Natural killer cell (primary cell): ENCODE data around the gene KRTAP5-3. TPM values are rescaled to one million over a fixed set of nuclear protein-coding genes. Genes with fewer than 3 reads are reported as not detected.
"Not testable (repeated sequence)": the region's sequence is repeated elsewhere in the genome, so short reads cannot be mapped to it uniquely, and the experiment has no call there.

Experiments
- ATAC-seq, 3 donors: fragments of 150-1000 bp in 2 of 3; fragments of 200-7000 bp in 1 of 3; cut with Tn5 transposase; 1 replicate in 1 of 3; 2 replicates in 2 of 3; pipeline ENCODE4 v1.10.0; 2021; ENCODE audit warnings: mild to moderate bottlenecking in 2 of 3, moderate library complexity in 2 of 3
- DNase-seq, 2 donors: peaks; one replicate each; pipeline versions ENCODE4 v3.0.0 to v3.0.0-alpha.2; 2013 to 2021; ENCODE audit warnings: mixed read lengths in 1 of 2
- H3K27ac ChIP-seq: one replicate; pipeline ENCODE4 v1.5.1; 2013; ENCODE audit warnings: mild to moderate bottlenecking, low read length
- H3K27me3 ChIP-seq: one replicate; pipeline ENCODE4 v1.6.1; 2013; ENCODE audit warnings: low read length; ENCODE audit not compliant: control insufficient read depth, insufficient read depth
- H3K36me3 ChIP-seq: one replicate; pipeline ENCODE4 v1.6.1; 2013; ENCODE audit warnings: low read length; ENCODE audit not compliant: control insufficient read depth, insufficient read depth
- H3K4me1 ChIP-seq: one replicate; pipeline ENCODE4 v1.6.1; 2013; ENCODE audit warnings: low read length; ENCODE audit not compliant: control insufficient read depth, insufficient read depth
- H3K4me3 ChIP-seq: one replicate; pipeline ENCODE4 v1.5.1; 2013; ENCODE audit warnings: low read length
- H3K9me3 ChIP-seq: one replicate; pipeline ENCODE4 v1.6.1; 2013; ENCODE audit warnings: low read length; ENCODE audit not compliant: control insufficient read depth, insufficient read depth
- H3K27ac Mint-ChIP-seq, 2 donors: one replicate each; pipeline ENCODE4 v1.8.0; 2022; ENCODE audit warnings: mild to moderate bottlenecking in 2 of 2, mixed read lengths in 2 of 2, moderate library complexity in 1 of 2
- H3K27me3 Mint-ChIP-seq, 2 donors: one replicate each; pipeline ENCODE4 v1.8.0; 2022; ENCODE audit warnings: low read depth in 2 of 2, mixed read lengths in 2 of 2
- H3K36me3 Mint-ChIP-seq: one replicate; pipeline ENCODE4 v1.8.0; 2022; ENCODE audit warnings: mixed read lengths
- H3K4me1 Mint-ChIP-seq, 2 donors: one replicate each; pipeline ENCODE4 v1.8.0; 2022; ENCODE audit warnings: mixed read lengths in 2 of 2
- H3K4me3 Mint-ChIP-seq: one replicate; pipeline ENCODE4 v1.8.0; 2022; ENCODE audit warnings: mild to moderate bottlenecking, moderate library complexity, mixed read lengths
- H3K9me3 Mint-ChIP-seq, 2 donors: one replicate each; pipeline ENCODE4 v1.8.0; 2022; ENCODE audit warnings: mixed read lengths in 2 of 2
- CTCF ChIP-seq: fragments of 200-600 bp; IDR thresholded peaks from one replicate; pipeline ENCODE4 v1.8.0; 2022; ENCODE audit warnings: antibody characterized with exemption
- WGBS: methylation state at CpG from one replicate; pipeline ENCODE4 v1.1.7; 2013; ENCODE audit warnings: missing lambda C conversion rate; ENCODE audit not compliant: insufficient coverage; 5-methylcytosine and 5-hydroxymethylcytosine counted together
- intact Hi-C: fragments of 100-400 bp; cut with micrococcal nuclease; formaldehyde crosslinking; loops from one replicate; pipeline ENCODE4 v1.14.2; 2022
- total RNA-seq, 4 donors: library from RNA; stranded (reverse); fragments of 120-200 nt in 1 of 4; gene quantifications; one replicate each; pipeline versions ENCODE4 v1.2.3 to v1.2.4, GENCODE V29; 2013 to 2022

KRTAP5-3 gene
- total RNA-seq, 3 donors from 2014 or later (not counting 1 experiment from before 2014, with no cell fraction given), result not detected

GRCh38 chr11:1623716-1624115 lies 15.5 kb upstream of the KRTAP5-3 start:
- H3K9me3 Mint-ChIP-seq, result no peaks in the 10 kb centered on the region
- H3K9me3 ChIP-seq, result no peaks in the 10 kb centered on the region
- ATAC-seq (no peak), DNase-seq (no peak)
- H3K27me3 Mint-ChIP-seq, result peaks cover 17 to 42% of the 10 kb centered on the region in 2 donors
- TF ChIP-seq CTCF, result no peak
- H3K4me1 Mint-ChIP-seq, result peaks cover 0 to 5% of the 10 kb centered on the region in 2 donors
- H3K36me3 Mint-ChIP-seq, result no peaks in the 10 kb centered on the region
- intact Hi-C loops, result no loop called here
- no peaks in the 10 kb centered on the region for H3K36me3 ChIP-seq
- H3K4me3 ChIP-seq, result no peak overlapping the region
- no peak overlapping the region for H3K4me3 Mint-ChIP-seq
- WGBS, result 90% methylated on average over 9 of the region's 9 CpGs
- H3K27ac ChIP-seq, result no peak overlapping the region
- H3K27me3 ChIP-seq, result no peaks in the 10 kb centered on the region
- no peak overlapping the region for H3K27ac Mint-ChIP-seq
- peaks cover 2% of the 10 kb centered on the region for H3K4me1 ChIP-seq

GRCh38 chr11:1622086-1622485 lies 13.8 kb upstream of the KRTAP5-3 start, which contains the start of gene KRTAP5-4:
TSS of gene KRTAP5-4 (minus strand) at chr11:1622138. CDS start at chr11:1622093, 45 bp downstream.
- Mint-ChIP-seq H3K4me1 (peaks cover 0 to 5% of the 10 kb centered on the region in 2 donors), H3K4me3 (no peak within 1 kb of the TSS), H3K9me3 (no peaks in the 10 kb centered on the region), H3K27me3 (peaks cover 20 to 44% of the 10 kb centered on the region in 2 donors), H3K27ac (no peak within 1 kb of the TSS), H3K36me3 (no peaks in the 10 kb centered on the region)
- Histone ChIP-seq H3K27me3 (no peaks in the 10 kb centered on the region), H3K9me3 (no peaks in the 10 kb centered on the region), H3K4me3 (no peak within 1 kb of the TSS), H3K27ac (no peak within 1 kb of the TSS), H3K36me3 (no peaks in the 10 kb centered on the region), H3K4me1 (no peaks in the 10 kb centered on the region)
- no peak for DNase-seq
- ATAC-seq, result no peak
- TF ChIP-seq CTCF, result no peak
- intact Hi-C loops, result no loop called here
- no CpG with 5 or more reads among the region's 1 CpG for WGBS

GRCh38 chr11:1619449-1619848 lies 11.2 kb upstream of the KRTAP5-3 start:
- DNase-seq, result peak in 1 of 2 donors; percentile 48
- Mint-ChIP-seq H3K4me1 (peaks cover 0 to 5% of the 10 kb centered on the region in 2 donors), H3K4me3 (no peak overlapping the region), H3K27me3 (peaks cover 30 to 56% of the 10 kb centered on the region in 2 donors), H3K9me3 (no peaks in the 10 kb centered on the region), H3K27ac (no peak overlapping the region), H3K36me3 (no peaks in the 10 kb centered on the region)
- Histone ChIP-seq H3K4me1 (no peaks in the 10 kb centered on the region), H3K4me3 (no peak overlapping the region), H3K36me3 (no peaks in the 10 kb centered on the region), H3K27ac (no peak overlapping the region), H3K27me3 (no peaks in the 10 kb centered on the region), H3K9me3 (no peaks in the 10 kb centered on the region)
- TF ChIP-seq CTCF, result no peak
- ATAC-seq, result peak; percentile 21 to 59 (median 48)
- WGBS, result 52% methylated on average over 10 of the region's 10 CpGs
- intact Hi-C loops, result no loop called here

- Histone ChIP-seq H3K9me3 (no peaks in the 10 kb centered on the region), H3K4me3 (no peak overlapping the region), H3K36me3 (no peaks in the 10 kb centered on the region), H3K27ac (no peak overlapping the region), H3K4me1 (no peaks in the 10 kb centered on the region), H3K27me3 (no peaks in the 10 kb centered on the region)
- H3K9me3 Mint-ChIP-seq, result no peaks in the 10 kb centered on the region
- 90% methylated on average over 9 of the region's 10 CpGs for whole genome bisulfite sequencing
- H3K4me1 Mint-ChIP-seq, result peaks cover 0 to 5% of the 10 kb centered on the region in 2 donors
- H3K36me3 Mint-ChIP-seq, result no peaks in the 10 kb centered on the region
- ATAC-seq (no peak), DNase-seq (no peak)
- H3K27me3 Mint-ChIP-seq, result peaks cover 33 to 62% of the 10 kb centered on the region in 2 donors
- TF ChIP-seq CTCF, result no peak
- intact Hi-C loops, result no loop called here
- H3K4me3 Mint-ChIP-seq, result no peak overlapping the region
- H3K27ac Mint-ChIP-seq, result peak overlapping the region in 1 of 2 donors; percentile 40
These were observed 10.0 kb upstream of the KRTAP5-3 start for GRCh38 chr11:1618231-1618630.

- DNase-seq, H3K27ac ChIP-seq, H3K27ac Mint-ChIP-seq, H3K27me3 ChIP-seq, H3K36me3 Mint-ChIP-seq, H3K4me1 Mint-ChIP-seq, intact Hi-C loops, H3K9me3 Mint-ChIP-seq, H3K36me3 ChIP-seq, H3K4me3 Mint-ChIP-seq, H3K9me3 ChIP-seq, ATAC-seq, H3K4me3 ChIP-seq: not testable (repeated sequence)
- H3K4me1 ChIP-seq, result peaks cover 15% of the 10 kb centered on the region
- WGBS, result 54% methylated on average over 4 of the region's 5 CpGs
- H3K27me3 Mint-ChIP-seq, result peaks cover 26 to 27% of the 10 kb centered on the region in 2 donors
These were observed 362 bp downstream of the KRTAP5-3 start for GRCh38 chr11:1607901-1608300.
